Activated CD4-positive, alpha-beta memory T cell treated with anti-CD3 and anti-CD28 coated beads, Interleukin-2, amount 10 ng/mL, durations not matched to agents 7 days and 5 days (primary cell): ENCODE results near the gene PRLR. TPM values are rescaled to one million over a fixed set of nuclear protein-coding genes. Genes with fewer than 3 reads are reported as not detected.
"Not testable (repeated sequence)": the region's sequence is repeated elsewhere in the genome, so short reads cannot be mapped to it uniquely, and the experiment has no call there.

ENCODE experiments used
- CTCF ChIA-PET: fragments of 350-600 bp; sonication (Branson Sonifier 250); formaldehyde crosslinking; loops from one replicate; lab custom pipeline; 2021; ENCODE audit warnings: antibody characterized with exemption, inconsistent platforms; lab: Charles Lee
- POLR2A ChIA-PET: fragments of 350-600 bp; sonication (Branson Sonifier 250); formaldehyde crosslinking; loops from one replicate; lab custom pipeline; 2021; ENCODE audit warnings: antibody characterized with exemption; lab: Charles Lee
- DNase-seq: peaks from one replicate; pipeline ENCODE4 v3.0.0-alpha.2; 2020
- H3K27ac Mint-ChIP-seq: one replicate; pipeline ENCODE4 v1.8.0; 2021; ENCODE audit warnings: mild to moderate bottlenecking, mixed read lengths
- H3K27me3 Mint-ChIP-seq: one replicate; pipeline ENCODE4 v1.8.0; 2021; ENCODE audit warnings: mixed read lengths
- H3K36me3 Mint-ChIP-seq: one replicate; pipeline ENCODE4 v1.8.0; 2021; ENCODE audit warnings: low read depth, mixed read lengths
- H3K4me1 Mint-ChIP-seq: one replicate; pipeline ENCODE4 v1.8.0; 2021; ENCODE audit warnings: mixed read lengths
- H3K4me3 Mint-ChIP-seq: one replicate; pipeline ENCODE4 v1.8.0; 2021; ENCODE audit warnings: mild to moderate bottlenecking, mixed read lengths
- H3K9me3 Mint-ChIP-seq: one replicate; pipeline ENCODE4 v1.8.0; 2021; ENCODE audit warnings: mixed read lengths
- total RNA-seq, 2 experiments: library from RNA; stranded (reverse); gene quantifications; one replicate each; pipeline ENCODE4 v1.2.3, GENCODE V29; 2021

PRLR gene
- total RNA-seq, 2 experiments from 2014 or later, result not detected

- H3K27me3 Mint-ChIP-seq, CTCF ChIA-PET, H3K4me3 Mint-ChIP-seq, H3K36me3 Mint-ChIP-seq, H3K4me1 Mint-ChIP-seq, DNase-seq, H3K27ac Mint-ChIP-seq, POLR2A ChIA-PET, H3K9me3 Mint-ChIP-seq: not testable (repeated sequence)
Observed at GRCh38 chr5:35245371-35245770, 15.1 kb upstream of the PRLR start.

- ChIA-PET POLR2A (no interaction called here), CTCF (no interaction called here)
- Mint-ChIP-seq H3K27ac (no peak overlapping the region), H3K27me3 (peaks cover 3% of the 10 kb centered on the region), H3K36me3 (no peaks in the 10 kb centered on the region), H3K4me1 (peaks cover 5% of the 10 kb centered on the region), H3K9me3 (no peaks in the 10 kb centered on the region), H3K4me3 (no peak overlapping the region)
- no peak for DNase-seq
Observed at GRCh38 chr5:35244171-35244570, 13.9 kb upstream of the PRLR start.

GRCh38 chr5:35242702-35243258 lies 12.5 kb upstream of the PRLR start:
- H3K9me3 Mint-ChIP-seq, result no peaks in the 10 kb centered on the region
- H3K4me3 Mint-ChIP-seq, result no peak overlapping the region
- ChIA-PET CTCF (no interaction called here), POLR2A (no interaction called here)
- H3K36me3 Mint-ChIP-seq, result no peaks in the 10 kb centered on the region
- peaks cover 4% of the 10 kb centered on the region for H3K4me1 Mint-ChIP-seq
- no peak for DNase-seq
- no peak overlapping the region for H3K27ac Mint-ChIP-seq
- H3K27me3 Mint-ChIP-seq, result peaks cover 3% of the 10 kb centered on the region

- CTCF ChIA-PET, result no interaction called here
- no peak overlapping the region for H3K27ac Mint-ChIP-seq
- peaks cover 5% of the 10 kb centered on the region for H3K27me3 Mint-ChIP-seq
- H3K4me1 Mint-ChIP-seq, result no peaks in the 10 kb centered on the region
- no peak overlapping the region for H3K4me3 Mint-ChIP-seq
- POLR2A ChIA-PET, result no interaction called here
- no peak for DNase-seq
- H3K36me3 Mint-ChIP-seq, result no peaks in the 10 kb centered on the region
- H3K9me3 Mint-ChIP-seq, result peaks cover 2% of the 10 kb centered on the region
Observed at GRCh38 chr5:35240892-35241291, 10.6 kb upstream of the PRLR start.

GRCh38 chr5:35239911-35240610 lies 9.8 kb upstream of the PRLR start:
- Mint-ChIP-seq H3K4me1 (no peaks in the 10 kb centered on the region), H3K4me3 (no peak overlapping the region), H3K27ac (no peak overlapping the region), H3K9me3 (peaks cover 2% of the 10 kb centered on the region), H3K27me3 (peaks cover 5% of the 10 kb centered on the region), H3K36me3 (no peaks in the 10 kb centered on the region)
- ChIA-PET POLR2A (no interaction called here), CTCF (no interaction called here)
- DNase-seq, result no peak

GRCh38 chr5:35239476-35239875 lies 9.2 kb upstream of the PRLR start:
- Mint-ChIP-seq H3K36me3 (no peaks in the 10 kb centered on the region), H3K4me1 (no peaks in the 10 kb centered on the region), H3K27ac (no peak overlapping the region), H3K27me3 (peaks cover 5% of the 10 kb centered on the region), H3K9me3 (peaks cover 2% of the 10 kb centered on the region), H3K4me3 (no peak overlapping the region)
- ChIA-PET POLR2A (no interaction called here), CTCF (no interaction called here)
- DNase-seq, result no peak

GRCh38 chr5:35237580-35238376 lies 7.5 kb upstream of the PRLR start:
- H3K9me3 Mint-ChIP-seq, result peaks cover 2% of the 10 kb centered on the region
- no peak overlapping the region for H3K4me3 Mint-ChIP-seq
- peaks cover 9% of the 10 kb centered on the region for H3K27me3 Mint-ChIP-seq
- no peak overlapping the region for H3K27ac Mint-ChIP-seq
- ChIA-PET POLR2A (no interaction called here), CTCF (no interaction called here)
- H3K4me1 Mint-ChIP-seq, result no peaks in the 10 kb centered on the region
- no peaks in the 10 kb centered on the region for H3K36me3 Mint-ChIP-seq
- no peak for DNase-seq

GRCh38 chr5:35236770-35237169 lies 6.5 kb upstream of the PRLR start:
- Mint-ChIP-seq H3K36me3 (no peaks in the 10 kb centered on the region), H3K4me1 (no peaks in the 10 kb centered on the region), H3K4me3 (no peak overlapping the region), H3K27me3 (peaks cover 12% of the 10 kb centered on the region), H3K9me3 (peaks cover 2% of the 10 kb centered on the region), H3K27ac (no peak overlapping the region)
- ChIA-PET POLR2A (no interaction called here), CTCF (no interaction called here)
- DNase-seq, result no peak

GRCh38 chr5:35233601-35234000 lies 3.3 kb upstream of the PRLR start:
- Mint-ChIP-seq H3K4me1 (peaks cover 10% of the 10 kb centered on the region), H3K27ac (no peak overlapping the region), H3K27me3 (peaks cover 34% of the 10 kb centered on the region), H3K4me3 (no peak overlapping the region), H3K9me3 (peaks cover 2% of the 10 kb centered on the region), H3K36me3 (no peaks in the 10 kb centered on the region)
- no peak for DNase-seq
- POLR2A ChIA-PET, result no interaction called here
- CTCF ChIA-PET, result no interaction called here

GRCh38 chr5:35233121-35233520 lies 2.8 kb upstream of the PRLR start:
- peaks cover 39% of the 10 kb centered on the region for H3K27me3 Mint-ChIP-seq
- CTCF ChIA-PET, result no interaction called here
- no peak for DNase-seq
- H3K36me3 Mint-ChIP-seq, result no peaks in the 10 kb centered on the region
- H3K9me3 Mint-ChIP-seq, result peaks cover 2% of the 10 kb centered on the region
- H3K27ac Mint-ChIP-seq, result no peak overlapping the region
- POLR2A ChIA-PET, result no interaction called here
- H3K4me3 Mint-ChIP-seq, result no peak overlapping the region
- peaks cover 10% of the 10 kb centered on the region for H3K4me1 Mint-ChIP-seq

- no peak overlapping the region for H3K4me3 Mint-ChIP-seq
- peaks cover 46% of the 10 kb centered on the region for H3K27me3 Mint-ChIP-seq
- ChIA-PET CTCF (no interaction called here), POLR2A (no interaction called here)
- no peak overlapping the region for H3K27ac Mint-ChIP-seq
- no peaks in the 10 kb centered on the region for H3K36me3 Mint-ChIP-seq
- peaks cover 10% of the 10 kb centered on the region for H3K4me1 Mint-ChIP-seq
- H3K9me3 Mint-ChIP-seq, result no peaks in the 10 kb centered on the region
- DNase-seq, result no peak
Observed at GRCh38 chr5:35232124-35232523, 1.8 kb upstream of the PRLR start.

GRCh38 chr5:35229076-35230037 lies 930 bp downstream of the PRLR start:
- no peaks in the 10 kb centered on the region for H3K9me3 Mint-ChIP-seq
- H3K4me3 Mint-ChIP-seq, result peak overlapping the region; percentile 46
- H3K27ac Mint-ChIP-seq, result no peak overlapping the region
- H3K36me3 Mint-ChIP-seq, result no peaks in the 10 kb centered on the region
- peaks cover 10% of the 10 kb centered on the region for H3K4me1 Mint-ChIP-seq
- ChIA-PET CTCF (no interaction called here), POLR2A (no interaction called here)
- peaks cover 57% of the 10 kb centered on the region for H3K27me3 Mint-ChIP-seq
- DNase-seq, result no peak

GRCh38 chr5:35228310-35228709 lies 2.0 kb downstream of the PRLR start:
- H3K9me3 Mint-ChIP-seq, result no peaks in the 10 kb centered on the region
- no peak overlapping the region for H3K27ac Mint-ChIP-seq
- POLR2A ChIA-PET, result no interaction called here
- H3K4me1 Mint-ChIP-seq, result peaks cover 10% of the 10 kb centered on the region
- CTCF ChIA-PET, result interaction anchor here (0.9 kb wide), 1 partner anchor 641 kb away, joined by 4 read pairs; no protein-coding TSS in a partner anchor
- no peaks in the 10 kb centered on the region for H3K36me3 Mint-ChIP-seq
- peaks cover 58% of the 10 kb centered on the region for H3K27me3 Mint-ChIP-seq
- no peak for DNase-seq
- H3K4me3 Mint-ChIP-seq, result no peak overlapping the region
